NCI-H2081 treated with DMSO at 0.1 percent for 48 hours (cell line): Measurements from ENCODE around the gene OR52I2.
A peak's percentile ranks its signal among the peaks of the same experiment; 100 is the strongest.

Experiments
- DNase-seq: peaks from one replicate; lab custom pipeline; 2025; lab: John Stamatoyannopoulos, UW

OR52I2 gene

DNA sequence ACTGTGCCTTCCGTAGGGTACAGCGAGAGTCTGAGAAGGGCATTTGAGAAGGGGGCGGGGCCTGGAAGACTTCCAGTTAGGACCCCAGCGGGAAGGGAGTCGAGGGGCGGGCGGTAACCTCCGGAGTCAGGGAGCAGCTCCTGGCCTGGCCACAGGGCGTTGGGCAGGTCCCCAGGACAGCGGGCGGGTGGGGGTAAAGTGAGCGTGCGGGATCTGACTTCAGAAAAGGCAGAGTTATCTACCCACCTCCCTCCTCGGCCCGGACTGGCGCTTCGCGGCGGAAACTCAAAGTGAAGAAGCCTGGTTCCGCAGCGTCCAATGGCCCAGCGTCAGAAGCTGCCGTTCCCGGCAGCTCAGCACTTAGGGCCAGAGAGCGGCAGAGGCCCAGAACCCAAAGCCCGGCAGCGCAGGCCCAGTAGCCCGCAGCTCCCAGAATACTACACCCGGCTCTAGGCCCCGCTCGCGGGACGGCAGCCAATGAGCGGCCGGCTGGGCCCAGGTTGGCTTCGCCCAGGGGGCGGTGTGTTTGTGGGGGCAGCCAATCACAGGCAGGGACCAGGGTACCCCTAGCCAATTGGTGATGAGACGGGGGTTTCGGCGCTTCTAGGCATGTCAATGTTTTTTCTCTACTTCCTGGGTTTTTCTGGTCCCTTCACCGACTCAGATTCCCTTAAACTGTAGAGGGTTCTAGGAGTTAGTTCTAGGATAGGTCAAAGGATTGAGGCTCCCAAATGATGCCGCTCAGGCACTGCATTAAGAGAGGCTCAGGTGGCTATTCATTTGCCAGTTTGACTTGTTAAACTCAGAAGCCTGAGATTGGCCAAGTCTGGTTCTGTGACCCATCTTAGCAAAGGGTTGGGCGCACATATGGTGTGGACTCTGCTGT lies 26.5 kb downstream of the OR52I2 start, which contains the start of gene TRIM68:
Gene TRIM68 (minus strand): TSS at position 451 of the 886 bp plus-strand sequence. CDS start 2,727 bp downstream, outside the sequence.
- DNase-seq, result peak; percentile 74

- DNase-seq, result no peak
These were observed 28.9 kb downstream of the OR52I2 start for GRCh38 chr11:4610258-4610935.

DNA sequence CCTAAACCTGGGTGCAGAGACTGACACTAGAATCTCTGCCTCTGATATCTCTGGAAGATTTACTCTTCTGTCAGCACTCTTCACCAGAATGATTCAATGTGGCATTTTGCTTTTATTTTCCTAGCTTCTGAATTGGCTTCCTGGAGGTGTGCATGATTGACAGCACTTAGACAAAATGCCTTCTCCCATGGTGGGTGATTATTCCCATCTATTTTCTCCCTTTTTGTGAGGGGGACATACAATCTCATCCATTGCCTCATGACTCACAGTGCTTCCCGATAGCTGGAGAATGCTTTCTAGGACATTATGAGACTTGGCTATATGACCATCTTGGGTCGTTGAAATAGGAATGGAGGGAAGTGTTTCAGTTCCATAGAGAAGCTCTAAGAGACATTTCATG lies 30.4 kb downstream of the OR52I2 start:
- no peak for DNase-seq

DNA sequence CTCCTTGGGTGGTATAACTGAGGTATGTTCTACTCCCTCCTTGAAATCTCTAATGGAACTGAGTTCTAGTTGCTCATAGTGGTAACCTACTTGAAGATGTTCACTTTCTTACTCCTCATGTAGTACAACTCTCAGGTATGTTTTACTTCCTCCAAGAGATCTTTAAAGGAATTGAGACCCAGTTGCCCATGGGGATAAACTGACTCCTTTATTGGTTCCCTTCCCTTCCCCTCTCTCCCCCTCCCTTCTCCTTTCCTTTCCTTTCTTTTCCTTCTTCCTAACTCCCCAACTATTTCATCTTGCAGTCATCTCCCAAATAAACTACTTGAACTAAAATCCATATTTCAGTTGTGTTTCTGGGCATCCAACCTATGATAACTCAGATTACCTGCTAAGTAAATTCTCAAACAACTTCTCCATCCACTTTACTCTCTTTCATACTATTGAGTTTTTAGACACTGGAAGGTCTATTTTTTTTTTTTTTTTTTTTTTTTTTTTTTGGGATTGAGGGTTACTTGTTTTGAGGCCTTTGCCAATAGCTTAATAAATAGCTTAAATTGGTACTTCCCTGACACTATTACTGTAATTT lies 34.4 kb downstream of the OR52I2 start:
- DNase-seq, result no peak

DNA sequence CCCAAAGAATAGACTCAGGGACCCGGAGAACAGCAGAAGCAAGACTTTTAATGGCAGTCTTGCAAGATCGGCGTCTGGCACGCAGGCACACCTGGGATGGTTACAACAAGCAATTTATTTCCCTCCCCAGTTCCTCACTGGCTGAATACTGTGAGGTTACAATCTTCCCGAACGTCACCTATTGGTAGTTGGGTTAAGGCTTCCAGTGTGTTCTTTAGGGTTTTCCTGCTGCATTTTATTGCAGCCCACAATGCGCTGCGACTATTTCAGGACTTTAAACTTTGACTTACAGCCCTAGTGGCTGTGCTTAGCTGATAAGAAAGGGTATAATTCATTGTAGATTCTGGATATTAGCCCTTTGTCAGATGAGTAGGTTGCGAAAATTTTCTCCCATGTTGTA lies 38.0 kb downstream of the OR52I2 start:
- DNase-seq, result no peak

DNA sequence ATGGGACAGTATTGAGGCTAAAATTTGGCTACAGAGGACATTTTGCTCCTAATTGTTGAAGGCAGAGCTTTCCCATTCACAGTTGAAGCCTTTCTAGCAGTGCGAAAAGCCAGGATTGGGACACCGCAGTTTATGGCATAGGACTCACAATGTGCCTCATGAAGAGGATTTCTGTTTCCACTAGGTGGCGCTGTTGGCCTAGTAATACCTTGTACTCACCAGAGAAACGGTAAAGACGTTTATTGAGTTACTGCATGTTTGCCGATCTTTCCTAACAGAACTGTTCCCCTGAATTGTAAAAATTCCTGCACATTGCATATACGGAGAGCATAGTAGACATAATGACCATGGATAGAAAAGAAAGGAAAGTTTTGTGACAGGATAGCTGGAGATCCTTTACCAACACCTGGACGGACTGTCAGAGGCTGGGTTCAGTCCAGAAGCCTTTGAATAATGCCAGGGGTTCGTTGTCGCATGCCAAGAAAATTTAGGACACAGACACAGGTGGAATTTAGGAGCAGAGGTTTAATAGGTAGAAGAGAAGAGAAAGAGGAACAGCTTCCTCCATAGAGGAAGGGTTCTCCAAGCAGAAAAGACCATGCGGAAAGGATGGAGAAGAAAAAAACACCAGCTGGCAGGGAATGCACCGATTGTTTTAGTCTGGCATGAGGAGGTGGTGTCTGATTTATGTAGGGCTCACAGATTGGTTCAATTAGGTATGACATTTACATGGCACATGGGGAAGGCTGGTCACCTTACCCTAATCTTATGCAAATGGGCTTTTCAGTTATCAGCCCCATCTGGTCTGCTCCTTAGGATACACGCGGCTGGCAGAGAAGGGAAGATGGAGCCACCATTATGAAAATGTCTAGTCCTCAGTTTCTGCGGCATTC lies 44.9 kb downstream of the OR52I2 start:
- DNase-seq, result peak; percentile 48

GRCh38 chr11:4636136-4636535 lies 54.6 kb downstream of the OR52I2 start:
- no peak for DNase-seq

DNA sequence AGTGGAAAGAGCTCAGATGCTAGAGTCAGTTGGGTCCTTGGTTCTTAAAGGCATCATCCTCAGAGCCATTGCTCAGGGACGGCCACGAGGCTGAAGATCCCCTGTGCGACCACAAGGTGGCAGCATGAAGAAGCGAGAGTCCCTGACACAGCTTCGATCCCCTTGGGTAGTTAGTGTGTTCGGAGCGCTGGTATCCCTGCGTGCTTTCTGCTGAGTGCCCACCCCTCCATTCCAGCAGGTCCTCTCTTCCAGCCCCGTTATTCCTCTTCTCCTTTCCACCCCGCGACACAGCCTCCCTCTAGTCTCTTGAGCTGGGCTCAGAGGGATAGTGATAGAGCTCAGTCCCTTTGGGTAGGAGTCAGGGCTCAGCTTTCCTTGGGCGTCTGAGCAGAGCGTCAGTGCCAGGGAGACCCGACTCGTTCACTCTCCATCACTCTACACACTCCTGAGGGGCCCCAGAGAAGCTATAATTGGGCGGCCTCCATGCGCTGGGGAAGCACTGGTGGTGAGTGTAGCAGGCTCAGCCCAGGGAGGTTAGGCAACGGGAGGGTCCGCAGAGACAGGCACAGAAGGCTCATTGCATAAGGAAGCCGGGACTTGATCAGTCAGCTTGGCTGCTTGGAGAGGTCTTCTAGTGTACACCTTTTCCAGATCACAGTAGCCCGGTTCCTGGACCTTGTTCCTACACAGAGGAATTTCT lies 55.6 kb downstream of the OR52I2 start, which contains the start of gene OR51D1:
Gene OR51D1 (plus strand): TSS at position 516 of the 700 bp plus-strand sequence. CDS start 2,314 bp downstream, outside the sequence.
- peak; percentile 50 for DNase-seq

DNA sequence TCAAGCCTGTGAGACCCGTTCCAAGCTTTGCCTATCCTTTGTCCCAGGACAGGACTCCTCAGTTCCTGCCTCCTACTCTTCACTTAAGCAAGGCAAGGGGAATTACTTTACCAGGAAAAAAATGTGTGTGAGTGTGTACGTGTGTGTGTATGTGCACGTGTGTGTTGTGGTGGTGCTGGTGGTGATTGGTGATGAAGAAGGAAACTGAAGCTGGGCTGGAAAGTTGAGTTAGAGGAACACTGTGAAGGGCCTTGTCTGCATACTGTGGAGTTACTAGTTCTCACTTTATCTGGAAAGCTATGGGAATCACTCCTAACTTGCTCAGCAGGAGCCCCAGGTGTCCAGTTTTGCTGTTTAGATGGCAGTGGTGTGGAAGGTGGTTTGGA lies 56.1 kb downstream of the OR52I2 start:
- DNase-seq, result no peak

DNA sequence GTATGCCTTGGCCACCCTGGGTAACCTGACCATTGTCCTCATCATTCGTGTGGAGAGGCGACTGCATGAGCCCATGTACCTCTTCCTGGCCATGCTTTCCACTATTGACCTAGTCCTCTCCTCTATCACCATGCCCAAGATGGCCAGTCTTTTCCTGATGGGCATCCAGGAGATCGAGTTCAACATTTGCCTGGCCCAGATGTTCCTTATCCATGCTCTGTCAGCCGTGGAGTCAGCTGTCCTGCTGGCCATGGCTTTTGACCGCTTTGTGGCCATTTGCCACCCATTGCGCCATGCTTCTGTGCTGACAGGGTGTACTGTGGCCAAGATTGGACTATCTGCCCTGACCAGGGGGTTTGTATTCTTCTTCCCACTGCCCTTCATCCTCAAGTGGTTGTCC lies 58.4 kb downstream of the OR52I2 start:
- DNase-seq, result no peak

- no peak for DNase-seq
These were observed 60.0 kb downstream of the OR52I2 start for GRCh38 chr11:4641501-4641900.

GRCh38 chr11:4642043-4642442 lies 60.5 kb downstream of the OR52I2 start:
- DNase-seq, result no peak
